ENCODE data around the gene GADD45B.
"Not testable (repeated sequence)": the region's sequence is repeated elsewhere in the genome, so short reads cannot be mapped to it uniquely, and the experiment has no call there.

The GADD45B gene

DNA sequence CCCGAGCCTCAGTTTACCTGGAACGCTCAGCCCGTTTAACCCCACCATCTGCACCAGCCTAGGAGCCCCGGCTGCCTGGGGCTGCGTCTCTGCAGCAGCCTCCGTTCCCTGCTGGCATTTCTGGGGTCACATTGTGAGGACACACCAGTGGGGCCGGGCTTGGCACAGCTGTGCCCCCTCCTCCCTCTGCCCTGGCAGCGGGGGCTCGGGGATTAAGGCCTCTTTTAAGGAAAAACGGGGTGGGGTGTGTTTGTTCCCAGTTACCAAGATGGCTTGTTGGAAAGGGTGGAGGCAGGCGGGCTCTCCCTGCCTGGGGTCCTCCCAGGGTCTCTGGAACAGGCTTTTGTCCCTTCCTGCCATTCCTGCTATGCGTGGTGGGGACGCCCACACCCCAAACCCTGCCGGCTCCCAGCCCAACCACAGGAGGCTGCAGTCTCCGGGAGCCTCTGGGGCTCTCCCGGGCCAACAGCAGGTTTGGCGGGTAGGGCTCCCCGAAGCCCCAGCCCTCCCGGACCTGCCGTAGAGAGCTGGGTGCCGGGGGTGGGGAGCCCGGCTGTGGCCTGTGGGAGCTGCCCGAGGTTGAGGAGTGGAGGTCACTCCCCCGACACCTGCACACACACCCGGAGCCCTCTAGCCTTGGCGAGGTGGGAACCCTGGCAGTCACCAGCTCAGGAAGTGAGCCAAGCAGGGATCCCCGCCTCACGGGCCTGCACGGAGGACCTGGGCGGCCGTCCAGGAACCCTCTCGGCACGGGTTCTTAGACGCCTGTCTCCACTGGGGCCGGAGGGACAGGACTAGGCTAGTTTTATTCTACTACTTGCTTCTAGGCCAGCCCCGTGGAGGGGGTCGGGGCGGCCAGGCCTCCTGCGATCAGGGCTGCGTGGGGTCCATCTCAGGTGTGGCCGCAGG is 36.9 kb downstream of the GADD45B start:
- in situ Hi-C loops (cut with MboI; ENCODE audit: low sequenced_read_pairs), result no loop called here
- no peaks in the 10 kb centered on the region for H3K27me3 ChIP-seq (ENCODE audit: low read depth)
- no peaks in the 10 kb centered on the region for H3K9me3 ChIP-seq
- no peaks in the 10 kb centered on the region for H3K36me3 ChIP-seq (replicated peaks)
- no peak for DNase-seq (ENCODE audit: low spot score in 2 of 2)
- H3K4me3 ChIP-seq, result no peak overlapping the region
- no peaks in the 10 kb centered on the region for H3K4me1 ChIP-seq

DNA sequence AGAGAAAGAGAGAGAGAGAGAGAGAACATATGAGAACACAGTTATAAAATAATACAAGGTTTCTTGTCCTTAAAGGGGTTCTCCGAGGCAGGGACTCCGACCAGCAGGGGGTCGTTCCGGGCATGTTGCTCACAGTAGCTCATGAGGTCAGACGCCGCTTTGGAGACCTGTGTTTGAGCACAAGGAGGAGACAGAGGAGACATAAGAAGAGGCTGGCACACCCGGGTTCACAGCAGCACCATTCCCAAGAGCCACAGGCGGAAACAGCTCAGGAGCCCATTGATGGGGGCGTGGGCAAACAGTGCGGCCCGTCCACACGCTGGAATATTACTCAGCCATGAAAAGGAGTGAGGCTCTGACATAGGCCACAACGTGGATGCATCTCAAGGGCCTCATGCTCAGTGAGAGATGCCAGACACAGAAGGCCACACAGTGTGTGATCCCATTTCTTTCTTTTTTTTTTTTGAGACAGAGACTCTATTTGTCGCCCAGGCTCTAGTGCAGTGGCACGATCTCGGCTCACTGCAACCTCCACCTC is 39.1 kb downstream of the GADD45B start:
- Histone ChIP-seq H3K4me1 (no peaks in the 10 kb centered on the region), H3K4me3 (no peak overlapping the region), H3K27me3 (ENCODE audit: low read depth) (no peaks in the 10 kb centered on the region), H3K36me3 (replicated peaks) (no peaks in the 10 kb centered on the region), H3K9me3 (no peaks in the 10 kb centered on the region)
- no peak for DNase-seq (ENCODE audit: low spot score in 2 of 2)
- in situ Hi-C loops (cut with MboI; ENCODE audit: low sequenced_read_pairs), result no loop called here

- Histone ChIP-seq H3K9me3 (no peaks in the 10 kb centered on the region), H3K4me3 (no peak overlapping the region), H3K36me3 (replicated peaks) (no peaks in the 10 kb centered on the region), H3K4me1 (no peaks in the 10 kb centered on the region), H3K27me3 (ENCODE audit: low read depth) (no peaks in the 10 kb centered on the region)
- DNase-seq (ENCODE audit: low spot score in 2 of 2), result no peak
- in situ Hi-C loops (cut with MboI; ENCODE audit: low sequenced_read_pairs), result no loop called here
These were observed 40.8 kb downstream of the GADD45B start for GRCh38 chr19:2516727-2517126.

GRCh38 chr19:2517881-2518601 is 42.1 kb downstream of the GADD45B start:
- no peaks in the 10 kb centered on the region for H3K27me3 ChIP-seq (ENCODE audit: low read depth)
- no peak overlapping the region for H3K4me3 ChIP-seq
- DNase-seq (ENCODE audit: low spot score in 2 of 2), result no peak
- no peaks in the 10 kb centered on the region for H3K4me1 ChIP-seq
- in situ Hi-C loops (cut with MboI; ENCODE audit: low sequenced_read_pairs), result no loop called here
- H3K36me3 ChIP-seq (replicated peaks), result no peaks in the 10 kb centered on the region
- no peaks in the 10 kb centered on the region for H3K9me3 ChIP-seq

DNA sequence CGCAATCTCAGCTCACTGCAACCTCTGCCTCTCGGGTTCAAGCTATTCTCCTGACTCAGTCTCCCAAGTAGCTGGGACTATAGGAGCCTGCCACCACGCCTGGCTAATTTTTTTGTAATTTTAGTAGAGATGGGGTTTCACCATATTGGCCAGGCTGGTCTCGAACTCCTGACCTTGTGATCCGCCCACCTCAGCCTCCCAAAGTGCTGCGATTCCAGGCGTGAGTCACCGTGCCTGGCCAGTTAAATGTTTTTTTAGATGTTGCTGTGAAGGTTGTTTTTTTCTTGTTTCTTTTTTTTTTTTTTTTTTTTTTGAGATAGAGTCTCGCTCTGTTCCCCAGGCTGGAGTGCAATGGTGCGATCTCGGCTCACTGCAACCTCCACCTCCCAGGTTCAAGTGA is 42.9 kb downstream of the GADD45B start:
- H3K27me3 ChIP-seq (ENCODE audit: low read depth); H3K36me3 ChIP-seq (replicated peaks); in situ Hi-C loops (cut with MboI; ENCODE audit: low sequenced_read_pairs); DNase-seq (ENCODE audit: low spot score in 2 of 2); H3K4me3 ChIP-seq; H3K9me3 ChIP-seq; H3K4me1 ChIP-seq: not testable (repeated sequence)

DNA sequence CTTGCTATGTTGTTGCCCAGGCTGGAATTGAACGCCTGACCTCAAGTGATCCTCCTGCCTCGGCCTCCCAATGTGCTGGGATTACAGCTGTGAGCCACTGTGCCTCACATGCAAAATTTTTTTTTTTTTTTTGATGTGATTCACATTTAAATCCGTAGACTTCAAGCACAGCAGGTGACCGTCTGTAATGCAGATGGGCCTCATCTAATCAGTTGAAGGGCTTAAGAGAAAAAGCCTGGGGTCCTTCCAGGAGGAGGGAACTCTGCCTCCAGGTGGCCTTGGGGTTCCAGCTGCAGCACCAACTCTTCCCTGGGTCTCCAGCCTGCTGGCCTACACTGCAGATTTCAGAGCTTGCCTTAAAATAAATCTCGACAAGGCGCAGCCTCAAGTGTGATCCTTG is 43.6 kb downstream of the GADD45B start:
- in situ Hi-C loops (cut with MboI; ENCODE audit: low sequenced_read_pairs), result no loop called here
- Histone ChIP-seq H3K36me3 (replicated peaks) (no peaks in the 10 kb centered on the region), H3K4me1 (peaks cover 12% of the 10 kb centered on the region), H3K9me3 (no peaks in the 10 kb centered on the region), H3K4me3 (no peak overlapping the region), H3K27me3 (ENCODE audit: low read depth) (no peaks in the 10 kb centered on the region)
- DNase-seq (ENCODE audit: low spot score in 2 of 2), result no peak

DNA sequence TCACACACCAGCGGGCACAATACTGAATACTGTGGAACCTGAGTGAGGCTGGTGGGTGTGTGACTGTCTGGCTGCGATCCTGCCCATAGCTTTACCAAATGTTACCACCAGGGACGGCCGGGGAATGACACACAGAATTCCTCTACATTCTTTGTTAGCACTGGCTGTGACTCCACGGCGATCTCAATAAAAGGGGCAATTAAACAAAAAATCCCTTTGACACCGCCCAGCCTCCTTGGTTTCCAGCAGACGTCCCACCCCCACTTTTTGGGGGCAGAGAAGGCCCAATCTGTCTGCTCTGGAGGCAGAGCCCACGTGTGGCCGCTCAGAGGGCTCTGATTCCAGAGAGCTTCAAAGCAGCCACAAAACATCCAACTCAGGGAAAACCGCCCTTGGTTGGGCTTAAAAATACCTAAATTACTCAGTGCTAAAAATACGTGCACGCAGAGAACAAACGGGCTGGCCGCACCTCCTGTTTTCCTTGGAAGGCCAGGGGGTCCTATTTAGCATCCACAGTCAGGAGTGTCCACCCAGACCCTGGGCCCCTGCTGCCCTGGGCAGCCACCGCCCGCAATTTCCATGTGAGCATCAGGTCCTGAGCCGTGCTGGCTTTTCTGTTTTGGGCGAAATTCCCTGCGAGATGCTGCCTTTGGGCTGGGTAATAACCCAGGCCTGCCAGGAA is 47.8 kb downstream of the GADD45B start:
- in situ Hi-C loops (cut with MboI; ENCODE audit: low sequenced_read_pairs), result no loop called here
- Histone ChIP-seq H3K4me3 (no peak overlapping the region), H3K4me1 (peaks cover 22% of the 10 kb centered on the region), H3K9me3 (no peaks in the 10 kb centered on the region), H3K36me3 (replicated peaks) (no peaks in the 10 kb centered on the region), H3K27me3 (ENCODE audit: low read depth) (no peaks in the 10 kb centered on the region)
- peak; percentile 65 to 77 for DNase-seq (ENCODE audit: low spot score in 2 of 2)

- in situ Hi-C loops (cut with MboI; ENCODE audit: low sequenced_read_pairs), result no loop called here
- Histone ChIP-seq H3K4me1 (peaks cover 22% of the 10 kb centered on the region), H3K9me3 (no peaks in the 10 kb centered on the region), H3K27me3 (ENCODE audit: low read depth) (no peaks in the 10 kb centered on the region), H3K4me3 (no peak overlapping the region), H3K36me3 (replicated peaks) (no peaks in the 10 kb centered on the region)
- DNase-seq (ENCODE audit: low spot score in 2 of 2), result no peak
These were observed 48.5 kb downstream of the GADD45B start for GRCh38 chr19:2524361-2524839.

GRCh38 chr19:2524840-2525723 is 49.2 kb downstream of the GADD45B start:
- Histone ChIP-seq H3K36me3 (replicated peaks) (no peaks in the 10 kb centered on the region), H3K4me1 (peaks cover 22% of the 10 kb centered on the region), H3K9me3 (no peaks in the 10 kb centered on the region), H3K27me3 (ENCODE audit: low read depth) (no peaks in the 10 kb centered on the region), H3K4me3 (no peak overlapping the region)
- in situ Hi-C loops (cut with MboI; ENCODE audit: low sequenced_read_pairs), result no loop called here
- DNase-seq (ENCODE audit: low spot score in 2 of 2), result peak; percentile 29 to 59

GRCh38 chr19:2527171-2527570 is 51.2 kb downstream of the GADD45B start:
- in situ Hi-C loops (cut with MboI; ENCODE audit: low sequenced_read_pairs), result no loop called here

DNA sequence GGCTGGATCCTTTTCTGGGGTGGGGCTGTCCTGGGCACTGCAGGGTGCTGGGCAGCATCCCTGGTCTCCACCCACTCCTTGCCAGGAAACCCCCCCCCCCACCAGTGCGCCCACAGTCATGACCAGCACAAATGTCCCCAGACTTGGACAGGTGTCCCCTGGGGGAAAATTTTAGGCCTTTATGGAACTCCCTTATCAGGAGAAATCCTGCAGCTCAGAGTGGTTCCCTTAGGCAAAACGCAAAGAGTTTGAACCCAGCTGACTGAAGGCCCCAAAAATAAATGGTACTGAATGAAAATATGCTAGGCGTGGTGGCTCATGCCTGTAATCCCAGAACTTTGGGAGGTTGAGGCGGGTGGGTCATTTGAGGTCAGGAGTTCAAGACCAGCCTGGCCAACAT is 51.8 kb downstream of the GADD45B start:
- in situ Hi-C loops (cut with MboI; ENCODE audit: low sequenced_read_pairs), result no loop called here
- Histone ChIP-seq H3K27me3 (ENCODE audit: low read depth) (no peaks in the 10 kb centered on the region), H3K4me1 (peaks cover 22% of the 10 kb centered on the region), H3K9me3 (0 out of 2 replicates have a peak, but pooled peaks cover 6% of the 10 kb centered on the region), H3K4me3 (no peak overlapping the region), H3K36me3 (replicated peaks) (no peaks in the 10 kb centered on the region)
- no peak for DNase-seq (ENCODE audit: low spot score in 2 of 2)

More at GRCh38 chr19:2527171-2527570, 51.2 kb downstream of the GADD45B start:
- peaks cover 22% of the 10 kb centered on the region for H3K4me1 ChIP-seq
- no peaks in the 10 kb centered on the region for H3K36me3 ChIP-seq (replicated peaks)
- H3K27me3 ChIP-seq (ENCODE audit: low read depth), result no peaks in the 10 kb centered on the region
- no peak for DNase-seq (ENCODE audit: low spot score in 2 of 2)
- 0 out of 2 replicates have a peak, but pooled peaks cover under 1% of the 10 kb centered on the region for H3K9me3 ChIP-seq
- no peak overlapping the region for H3K4me3 ChIP-seq

All from HAP-1 (cell line).